Measurements from ENCODE around the gene HIVEP3. TPM values are rescaled to one million over a fixed set of nuclear protein-coding genes. Genes with fewer than 3 reads are reported as not detected.

Gene HIVEP3
- total and polyA plus RNA-seq, 8 donors = 1.8 to 65.3 (median 3.8) TPM

GRCh38 chr1:41726899-41727748, 191.6 kb downstream of the HIVEP3 start:
- H3K9me3 ChIP-seq = no peaks in the 10 kb centered on the region
- peak; percentile 51 to 55 for DNase-seq
- 49 to 75% (median 68%) methylated on average over 24 of the region's 24 CpGs for WGBS, 5 donors
- no peaks in the 10 kb centered on the region for H3K36me3 ChIP-seq
- peak overlapping the region in 3 of 5 donors; percentile 7 to 45 (median 36) for H3K27ac ChIP-seq
- H3K27me3 ChIP-seq = no peaks in the 10 kb centered on the region
- TF ChIP-seq POLR2AphosphoS5 (IDR thresholded peaks at IDR 0.05) (no peak), POLR2A (IDR thresholded peaks at IDR 0.05) (no peak), EP300 (IDR thresholded peaks at IDR 0.05) (no peak)
- TF ChIP-seq, protein P1, sequence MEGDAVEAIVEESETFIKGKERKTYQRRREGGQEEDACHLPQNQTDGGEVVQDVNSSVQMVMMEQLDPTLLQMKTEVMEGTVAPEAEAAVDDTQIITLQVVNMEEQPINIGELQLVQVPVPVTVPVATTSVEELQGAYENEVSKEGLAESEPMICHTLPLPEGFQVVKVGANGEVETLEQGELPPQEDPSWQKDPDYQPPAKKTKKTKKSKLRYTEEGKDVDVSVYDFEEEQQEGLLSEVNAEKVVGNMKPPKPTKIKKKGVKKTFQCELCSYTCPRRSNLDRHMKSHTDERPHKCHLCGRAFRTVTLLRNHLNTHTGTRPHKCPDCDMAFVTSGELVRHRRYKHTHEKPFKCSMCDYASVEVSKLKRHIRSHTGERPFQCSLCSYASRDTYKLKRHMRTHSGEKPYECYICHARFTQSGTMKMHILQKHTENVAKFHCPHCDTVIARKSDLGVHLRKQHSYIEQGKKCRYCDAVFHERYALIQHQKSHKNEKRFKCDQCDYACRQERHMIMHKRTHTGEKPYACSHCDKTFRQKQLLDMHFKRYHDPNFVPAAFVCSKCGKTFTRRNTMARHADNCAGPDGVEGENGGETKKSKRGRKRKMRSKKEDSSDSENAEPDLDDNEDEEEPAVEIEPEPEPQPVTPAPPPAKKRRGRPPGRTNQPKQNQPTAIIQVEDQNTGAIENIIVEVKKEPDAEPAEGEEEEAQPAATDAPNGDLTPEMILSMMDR (IDR thresholded peaks at IDR 0.05) = no peak
- intact Hi-C loops (cut with DNase I; ENCODE audit: low total_unique reads) = no loop called here
- H3K4me1 ChIP-seq = peaks cover 0 to 45% (median 7%) of the 10 kb centered on the region in 4 donors
- H3K4me3 ChIP-seq = no peak overlapping the region

- Histone ChIP-seq H3K9me3 (no peaks in the 10 kb centered on the region), H3K36me3 (no peaks in the 10 kb centered on the region), H3K4me3 (no peak overlapping the region), H3K4me1 (peaks cover 0 to 45% (median 7%) of the 10 kb centered on the region in 4 donors), H3K27ac (no peak overlapping the region), H3K27me3 (no peaks in the 10 kb centered on the region)
- no peak for DNase-seq
- 76 to 91% (median 78%) methylated on average over 4 of the region's 4 CpGs for WGBS, 5 donors
- intact Hi-C loops (cut with DNase I; ENCODE audit: low total_unique reads) = no loop called here
- TF ChIP-seq, protein P1 (IDR thresholded peaks at IDR 0.05) = no peak
Measured at GRCh38 chr1:41726292-41726691, 192.4 kb downstream of the HIVEP3 start.

DNA sequence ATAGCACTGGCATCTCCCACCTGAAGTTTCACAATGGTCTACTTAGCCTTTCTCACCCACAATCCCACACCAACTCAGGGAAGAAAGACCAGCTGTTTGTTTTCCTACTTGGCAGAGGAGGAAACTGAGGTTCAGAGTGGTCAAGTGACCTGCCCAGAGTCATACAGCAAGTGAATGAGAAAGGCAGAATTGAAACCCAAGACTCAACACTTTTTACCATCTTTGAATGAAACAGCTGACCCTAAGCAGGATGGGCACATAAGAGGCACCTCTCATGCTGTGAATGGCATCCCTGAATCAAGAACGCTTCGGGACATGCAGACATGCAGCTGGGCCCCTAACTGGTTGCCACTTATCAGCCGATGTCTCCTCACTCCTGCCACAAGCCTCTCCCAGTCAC, 193.8 kb downstream of the HIVEP3 start:
- WGBS, 5 donors = 90 to 96% (median 92%) methylated on average over 3 of the region's 3 CpGs
- no peaks in the 10 kb centered on the region for H3K36me3 ChIP-seq
- H3K4me1 ChIP-seq = peaks cover 0 to 41% (median 7%) of the 10 kb centered on the region in 4 donors
- intact Hi-C loops (cut with DNase I; ENCODE audit: low total_unique reads) = no loop called here
- H3K9me3 ChIP-seq = no peaks in the 10 kb centered on the region
- TF ChIP-seq POLR2AphosphoS5 (IDR thresholded peaks at IDR 0.05) (no peak), POLR2A (IDR thresholded peaks at IDR 0.05) (no peak), EP300 (IDR thresholded peaks at IDR 0.05) (no peak)
- DNase-seq = no peak
- no peak overlapping the region for H3K27ac ChIP-seq
- no peak overlapping the region for H3K4me3 ChIP-seq
- no peaks in the 10 kb centered on the region for H3K27me3 ChIP-seq

- 45 to 55% (median 48%) methylated on average over 2 of the region's 2 CpGs for WGBS, 5 donors
- H3K9me3 ChIP-seq = no peaks in the 10 kb centered on the region
- H3K27ac ChIP-seq = no peak overlapping the region
- no peak overlapping the region for H3K4me3 ChIP-seq
- no peaks in the 10 kb centered on the region for H3K27me3 ChIP-seq
- H3K36me3 ChIP-seq = no peaks in the 10 kb centered on the region
- TF ChIP-seq EP300 (IDR thresholded peaks at IDR 0.05) (no peak), POLR2A (IDR thresholded peaks at IDR 0.05) (no peak), POLR2AphosphoS5 (IDR thresholded peaks at IDR 0.05) (no peak)
- TF ChIP-seq, protein P1 (IDR thresholded peaks at IDR 0.05) = no peak
- intact Hi-C loops (cut with DNase I; ENCODE audit: low total_unique reads) = no loop called here
- DNase-seq = no peak
- peaks cover 0 to 38% (median 7%) of the 10 kb centered on the region in 4 donors for H3K4me1 ChIP-seq
Measured at GRCh38 chr1:41724248-41724647, 194.5 kb downstream of the HIVEP3 start.

GRCh38 chr1:41723786-41724185, 194.9 kb downstream of the HIVEP3 start:
- Histone ChIP-seq H3K27ac (no peak overlapping the region), H3K9me3 (no peaks in the 10 kb centered on the region), H3K36me3 (no peaks in the 10 kb centered on the region), H3K27me3 (no peaks in the 10 kb centered on the region), H3K4me3 (no peak overlapping the region), H3K4me1 (peaks cover 0 to 33% (median 6%) of the 10 kb centered on the region in 4 donors)
- DNase-seq = no peak
- intact Hi-C loops (cut with DNase I; ENCODE audit: low total_unique reads) = no loop called here
- no peak for TF ChIP-seq POLR2AphosphoS5 (IDR thresholded peaks at IDR 0.05)
- WGBS, 5 donors = 51 to 73% (median 67%) methylated on average over 4 of the region's 4 CpGs
